GM23338 (cell line): ENCODE measurements around the gene CACNA2D2. TPM values are rescaled to one million over a fixed set of nuclear protein-coding genes. Genes with fewer than 3 reads are reported as not detected.
A peak's percentile ranks its signal among the peaks of the same experiment; 100 is the strongest.

ENCODE experiments used
- ATAC-seq: fragments of 200-7000 bp; cut with Tn5 transposase; 3 replicates; pipeline ENCODE4 v1.9.1; 2020
- DNase-seq: peaks from one replicate; pipeline ENCODE4 v3.0.0-alpha.2; 2015; ENCODE audit warnings: low spot score
- H2AFZ ChIP-seq: fragments of 200-600 bp; sonication (generic); 2 replicates; pipeline ENCODE4 v1.8.0; 2016; ENCODE audit warnings: antibody characterized with exemption, mild to moderate bottlenecking, moderate library complexity
- H3F3A ChIP-seq: fragments of 200-600 bp; sonication (generic); replicated peaks from 2 replicates; pipeline ENCODE4 v1.8.0; 2017; ENCODE audit warnings: antibody characterized with exemption, mixed run types, low read depth
- H3K27ac ChIP-seq: fragments of 200-600 bp; sonication (generic); 2 replicates; pipeline ENCODE4 v1.6.1; 2016; ENCODE audit warnings: low read depth
- H3K27me3 ChIP-seq: fragments of 200-600 bp; sonication (generic); 2 replicates; pipeline ENCODE4 v1.8.0; 2016; ENCODE audit warnings: mild to moderate bottlenecking, mixed run types, moderate library complexity; ENCODE audit not compliant: insufficient read depth
- H3K36me3 ChIP-seq: fragments of 200-600 bp; sonication (generic); 2 replicates; pipeline ENCODE4 v1.8.0; 2016; ENCODE audit warnings: mild to moderate bottlenecking; ENCODE audit not compliant: insufficient read depth
- H3K4me1 ChIP-seq: fragments of 200-600 bp; sonication (generic); 2 replicates; pipeline ENCODE4 v1.8.0; 2016; ENCODE audit warnings: mild to moderate bottlenecking, moderate library complexity; ENCODE audit not compliant: insufficient read depth
- H3K4me2 ChIP-seq: fragments of 200-600 bp; sonication (generic); 2 replicates; pipeline ENCODE4 v1.7.1; 2017; ENCODE audit warnings: mixed run types
- H3K4me3 ChIP-seq: fragments of 200-600 bp; sonication (generic); 2 replicates; pipeline ENCODE4 v1.6.1; 2016; ENCODE audit warnings: mixed run types
- H3K79me2 ChIP-seq: fragments of 200-600 bp; sonication (generic); replicated peaks from 2 replicates; pipeline ENCODE4 v1.8.0; 2017; ENCODE audit warnings: mild to moderate bottlenecking; ENCODE audit not compliant: insufficient read depth
- H3K9me2 ChIP-seq: fragments of 200-600 bp; sonication (generic); 2 replicates; pipeline ENCODE4 v1.8.0; 2017; ENCODE audit not compliant: insufficient read depth
- H4K20me1 ChIP-seq: fragments of 200-600 bp; sonication (generic); replicated peaks from 2 replicates; pipeline ENCODE4 v1.8.0; 2017; ENCODE audit warnings: mild to moderate bottlenecking; ENCODE audit not compliant: insufficient read depth
- H3K27ac Mint-ChIP-seq: 2 replicates; pipeline ENCODE4 v1.8.0; 2020; ENCODE audit warnings: inconsistent platforms, mild to moderate bottlenecking, moderate library complexity, mixed read lengths
- H3K27me3 Mint-ChIP-seq: 3 replicates; pipeline ENCODE4 v1.8.0; 2022; ENCODE audit warnings: low read depth, mild to moderate bottlenecking, moderate library complexity, mixed read lengths, inconsistent platforms; ENCODE audit not compliant: insufficient read depth, poor library complexity
- H3K36me3 Mint-ChIP-seq: 3 replicates; pipeline ENCODE4 v1.8.0; 2021; ENCODE audit warnings: low read depth, mild to moderate bottlenecking, inconsistent platforms, moderate library complexity, mixed read lengths
- H3K4me1 Mint-ChIP-seq: 3 replicates; pipeline ENCODE4 v1.8.0; 2020; ENCODE audit warnings: mild to moderate bottlenecking, inconsistent platforms, mixed read lengths
- H3K4me3 Mint-ChIP-seq: 3 replicates; pipeline ENCODE4 v1.8.0; 2021; ENCODE audit warnings: moderate library complexity, mild to moderate bottlenecking, inconsistent platforms, mixed read lengths
- H3K9me3 Mint-ChIP-seq: 3 replicates; pipeline ENCODE4 v1.8.0; 2020; ENCODE audit warnings: moderate library complexity, mild to moderate bottlenecking, inconsistent platforms, mixed read lengths
- CREB1 ChIP-seq: fragments of 250-450 bp; sonication (Bioruptor Pico); IDR thresholded peaks from 2 replicates; pipeline ENCODE4 v1.5.0; 2020; ENCODE audit warnings: low read depth, mild to moderate bottlenecking, moderate library complexity
- CTCF ChIP-seq, 2 experiments: fragments of 200-600 bp in 1 of 2; sonication (generic) in 1 of 2; conservative IDR thresholded peaks; 2 replicates each; pipeline versions ENCODE4 v1.5.1 to v1.6.1; 2016 to 2017; ENCODE audit warnings: antibody characterized with exemption in 2 of 2, low read depth in 2 of 2, mild to moderate bottlenecking in 2 of 2, moderate library complexity in 1 of 2
- ETS1 ChIP-seq: IDR thresholded peaks from 2 replicates; pipeline ENCODE4 v1.6.1; 2016; ENCODE audit warnings: antibody characterized with exemption
- EZH2 ChIP-seq: fragments of 200-600 bp; sonication (generic); IDR thresholded peaks from one replicate; pipeline ENCODE4 v1.8.0; 2017; ENCODE audit warnings: antibody characterized with exemption, mild to moderate bottlenecking, low read depth; ENCODE audit not compliant: unreplicated experiment
- EZH2phosphoT487 ChIP-seq: fragments of 200-600 bp; sonication (generic); IDR thresholded peaks from one replicate; pipeline ENCODE4 v1.8.1; 2018; ENCODE audit warnings: antibody characterized with exemption; ENCODE audit not compliant: unreplicated experiment
- JUNB ChIP-seq: IDR thresholded peaks from one replicate; pipeline ENCODE4 v1.6.1; 2016; ENCODE audit warnings: antibody characterized with exemption; ENCODE audit not compliant: unreplicated experiment
- NANOG ChIP-seq: IDR thresholded peaks from 2 replicates; pipeline ENCODE4 v1.6.1; 2016; ENCODE audit warnings: antibody characterized with exemption, borderline replicate concordance
- POLR2AphosphoS5 ChIP-seq: IDR thresholded peaks from 2 replicates; pipeline ENCODE4 v1.6.1; 2016; ENCODE audit warnings: antibody characterized with exemption, low read depth
- STAT1 ChIP-seq: IDR thresholded peaks from one replicate; pipeline ENCODE4 v1.6.1; 2016; ENCODE audit warnings: antibody characterized with exemption; ENCODE audit not compliant: unreplicated experiment
- ZNF114 ChIP-seq: fragments of 250-450 bp; sonication (Bioruptor Pico); IDR thresholded peaks from 2 replicates; pipeline ENCODE4 v1.5.0; 2020; ENCODE audit warnings: mild to moderate bottlenecking, moderate library complexity
- ZNF331 ChIP-seq: fragments of 250-450 bp; sonication (Bioruptor Pico); IDR thresholded peaks from 2 replicates; pipeline ENCODE4 v1.5.0; 2020; ENCODE audit warnings: low read depth, mild to moderate bottlenecking, moderate library complexity
- polyA plus RNA-seq: library from polyadenylated mRNA; unstranded; fragments of >200 nt; fragmentation: Nextera tagmentation; extraction: Ambion mirVana; gene quantifications from 2 replicates; pipeline ENCODE4 v1.2.1, GENCODE V29; 2016
- total RNA-seq: library from RNA; depleted of rRNA; stranded (reverse); fragments of >200 nt; shearing (Covaris generic); gene quantifications from 2 replicates; pipeline ENCODE4 v1.2.3, GENCODE V29; 2014
- TF ChIP-seq, protein P1 (sequence below): IDR thresholded peaks from one replicate; pipeline ENCODE4 v1.6.1; 2018; ENCODE audit warnings: antibody characterized with exemption; ENCODE audit not compliant: unreplicated experiment
- TF ChIP-seq, protein P2 (sequence below): fragments of 250-450 bp; sonication (Bioruptor Pico); IDR thresholded peaks from 2 replicates; pipeline ENCODE4 v1.5.0; 2020; ENCODE audit warnings: mild to moderate bottlenecking, moderate library complexity

The CACNA2D2 gene
- total and polyA plus RNA-seq, 2 experiments from 2014 or later: 4.7 to 11.4 TPM

DNA sequence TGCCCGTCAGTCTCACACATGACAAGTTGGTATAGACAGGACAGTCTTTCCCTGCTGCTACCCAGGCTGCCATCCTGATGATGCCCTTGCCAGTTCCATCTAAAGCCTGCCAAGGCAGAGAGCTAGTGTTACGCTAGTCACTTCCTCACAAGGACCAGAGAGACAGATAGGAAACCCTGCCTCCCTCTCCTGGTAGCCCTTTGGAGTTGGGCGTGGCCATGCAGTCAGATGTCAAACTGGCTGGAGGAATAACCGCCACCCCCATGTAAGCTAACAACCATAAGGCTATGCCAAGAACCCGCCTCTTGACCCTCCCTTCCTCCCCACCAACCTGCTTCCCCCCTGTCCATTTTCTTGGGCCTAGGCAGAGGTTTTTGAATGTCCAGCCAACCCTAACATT, 146.9 kb downstream of the CACNA2D2 start:
- no peak overlapping the region for H3K4me2 ChIP-seq

More for the DNA sequence above, 146.9 kb downstream of the CACNA2D2 start:
- no peak overlapping the region for H3K27ac Mint-ChIP-seq
- H3K9me3 Mint-ChIP-seq: no peaks in the 10 kb centered on the region; the same call in 2 of the 3 replicates
- DNase-seq: no peak
- peaks cover 10% of the 10 kb centered on the region; the same call in 1 of the 2 replicates for H3K4me1 ChIP-seq
- H3K36me3 ChIP-seq: no peaks in the 10 kb centered on the region
- H3K9me2 ChIP-seq: no peaks in the 10 kb centered on the region
- peaks cover 21% of the 10 kb centered on the region for H3K79me2 ChIP-seq
- peaks cover 10% of the 10 kb centered on the region for H3K27me3 Mint-ChIP-seq
- H3K27ac ChIP-seq: no peak overlapping the region
- H3F3A ChIP-seq: no peaks in the 10 kb centered on the region
- peaks cover 24% of the 10 kb centered on the region for H4K20me1 ChIP-seq
- no peak overlapping the region for H2AFZ ChIP-seq
- H3K36me3 Mint-ChIP-seq: peaks cover 8% of the 10 kb centered on the region
- H3K4me1 Mint-ChIP-seq: peaks cover 24% of the 10 kb centered on the region
- no peaks in the 10 kb centered on the region for H3K27me3 ChIP-seq
- H3K4me3 ChIP-seq: peak overlapping the region; percentile 75; the same call in 1 of the 2 replicates
- no peak for ATAC-seq
- no peak for TF ChIP-seq NANOG
- no peak for TF ChIP-seq ZNF114 (CRISPR knock-in tag)
- no peak for TF ChIP-seq EZH2
- TF ChIP-seq CTCF (conservative IDR thresholded peaks at IDR 0.05; ENCODE audit: low read depth in 2 of 2): no peak
- no peak for TF ChIP-seq ETS1
- TF ChIP-seq, protein P1, sequence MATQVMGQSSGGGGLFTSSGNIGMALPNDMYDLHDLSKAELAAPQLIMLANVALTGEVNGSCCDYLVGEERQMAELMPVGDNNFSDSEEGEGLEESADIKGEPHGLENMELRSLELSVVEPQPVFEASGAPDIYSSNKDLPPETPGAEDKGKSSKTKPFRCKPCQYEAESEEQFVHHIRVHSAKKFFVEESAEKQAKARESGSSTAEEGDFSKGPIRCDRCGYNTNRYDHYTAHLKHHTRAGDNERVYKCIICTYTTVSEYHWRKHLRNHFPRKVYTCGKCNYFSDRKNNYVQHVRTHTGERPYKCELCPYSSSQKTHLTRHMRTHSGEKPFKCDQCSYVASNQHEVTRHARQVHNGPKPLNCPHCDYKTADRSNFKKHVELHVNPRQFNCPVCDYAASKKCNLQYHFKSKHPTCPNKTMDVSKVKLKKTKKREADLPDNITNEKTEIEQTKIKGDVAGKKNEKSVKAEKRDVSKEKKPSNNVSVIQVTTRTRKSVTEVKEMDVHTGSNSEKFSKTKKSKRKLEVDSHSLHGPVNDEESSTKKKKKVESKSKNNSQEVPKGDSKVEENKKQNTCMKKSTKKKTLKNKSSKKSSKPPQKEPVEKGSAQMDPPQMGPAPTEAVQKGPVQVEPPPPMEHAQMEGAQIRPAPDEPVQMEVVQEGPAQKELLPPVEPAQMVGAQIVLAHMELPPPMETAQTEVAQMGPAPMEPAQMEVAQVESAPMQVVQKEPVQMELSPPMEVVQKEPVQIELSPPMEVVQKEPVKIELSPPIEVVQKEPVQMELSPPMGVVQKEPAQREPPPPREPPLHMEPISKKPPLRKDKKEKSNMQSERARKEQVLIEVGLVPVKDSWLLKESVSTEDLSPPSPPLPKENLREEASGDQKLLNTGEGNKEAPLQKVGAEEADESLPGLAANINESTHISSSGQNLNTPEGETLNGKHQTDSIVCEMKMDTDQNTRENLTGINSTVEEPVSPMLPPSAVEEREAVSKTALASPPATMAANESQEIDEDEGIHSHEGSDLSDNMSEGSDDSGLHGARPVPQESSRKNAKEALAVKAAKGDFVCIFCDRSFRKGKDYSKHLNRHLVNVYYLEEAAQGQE: no peak
- TF ChIP-seq, protein P2, sequence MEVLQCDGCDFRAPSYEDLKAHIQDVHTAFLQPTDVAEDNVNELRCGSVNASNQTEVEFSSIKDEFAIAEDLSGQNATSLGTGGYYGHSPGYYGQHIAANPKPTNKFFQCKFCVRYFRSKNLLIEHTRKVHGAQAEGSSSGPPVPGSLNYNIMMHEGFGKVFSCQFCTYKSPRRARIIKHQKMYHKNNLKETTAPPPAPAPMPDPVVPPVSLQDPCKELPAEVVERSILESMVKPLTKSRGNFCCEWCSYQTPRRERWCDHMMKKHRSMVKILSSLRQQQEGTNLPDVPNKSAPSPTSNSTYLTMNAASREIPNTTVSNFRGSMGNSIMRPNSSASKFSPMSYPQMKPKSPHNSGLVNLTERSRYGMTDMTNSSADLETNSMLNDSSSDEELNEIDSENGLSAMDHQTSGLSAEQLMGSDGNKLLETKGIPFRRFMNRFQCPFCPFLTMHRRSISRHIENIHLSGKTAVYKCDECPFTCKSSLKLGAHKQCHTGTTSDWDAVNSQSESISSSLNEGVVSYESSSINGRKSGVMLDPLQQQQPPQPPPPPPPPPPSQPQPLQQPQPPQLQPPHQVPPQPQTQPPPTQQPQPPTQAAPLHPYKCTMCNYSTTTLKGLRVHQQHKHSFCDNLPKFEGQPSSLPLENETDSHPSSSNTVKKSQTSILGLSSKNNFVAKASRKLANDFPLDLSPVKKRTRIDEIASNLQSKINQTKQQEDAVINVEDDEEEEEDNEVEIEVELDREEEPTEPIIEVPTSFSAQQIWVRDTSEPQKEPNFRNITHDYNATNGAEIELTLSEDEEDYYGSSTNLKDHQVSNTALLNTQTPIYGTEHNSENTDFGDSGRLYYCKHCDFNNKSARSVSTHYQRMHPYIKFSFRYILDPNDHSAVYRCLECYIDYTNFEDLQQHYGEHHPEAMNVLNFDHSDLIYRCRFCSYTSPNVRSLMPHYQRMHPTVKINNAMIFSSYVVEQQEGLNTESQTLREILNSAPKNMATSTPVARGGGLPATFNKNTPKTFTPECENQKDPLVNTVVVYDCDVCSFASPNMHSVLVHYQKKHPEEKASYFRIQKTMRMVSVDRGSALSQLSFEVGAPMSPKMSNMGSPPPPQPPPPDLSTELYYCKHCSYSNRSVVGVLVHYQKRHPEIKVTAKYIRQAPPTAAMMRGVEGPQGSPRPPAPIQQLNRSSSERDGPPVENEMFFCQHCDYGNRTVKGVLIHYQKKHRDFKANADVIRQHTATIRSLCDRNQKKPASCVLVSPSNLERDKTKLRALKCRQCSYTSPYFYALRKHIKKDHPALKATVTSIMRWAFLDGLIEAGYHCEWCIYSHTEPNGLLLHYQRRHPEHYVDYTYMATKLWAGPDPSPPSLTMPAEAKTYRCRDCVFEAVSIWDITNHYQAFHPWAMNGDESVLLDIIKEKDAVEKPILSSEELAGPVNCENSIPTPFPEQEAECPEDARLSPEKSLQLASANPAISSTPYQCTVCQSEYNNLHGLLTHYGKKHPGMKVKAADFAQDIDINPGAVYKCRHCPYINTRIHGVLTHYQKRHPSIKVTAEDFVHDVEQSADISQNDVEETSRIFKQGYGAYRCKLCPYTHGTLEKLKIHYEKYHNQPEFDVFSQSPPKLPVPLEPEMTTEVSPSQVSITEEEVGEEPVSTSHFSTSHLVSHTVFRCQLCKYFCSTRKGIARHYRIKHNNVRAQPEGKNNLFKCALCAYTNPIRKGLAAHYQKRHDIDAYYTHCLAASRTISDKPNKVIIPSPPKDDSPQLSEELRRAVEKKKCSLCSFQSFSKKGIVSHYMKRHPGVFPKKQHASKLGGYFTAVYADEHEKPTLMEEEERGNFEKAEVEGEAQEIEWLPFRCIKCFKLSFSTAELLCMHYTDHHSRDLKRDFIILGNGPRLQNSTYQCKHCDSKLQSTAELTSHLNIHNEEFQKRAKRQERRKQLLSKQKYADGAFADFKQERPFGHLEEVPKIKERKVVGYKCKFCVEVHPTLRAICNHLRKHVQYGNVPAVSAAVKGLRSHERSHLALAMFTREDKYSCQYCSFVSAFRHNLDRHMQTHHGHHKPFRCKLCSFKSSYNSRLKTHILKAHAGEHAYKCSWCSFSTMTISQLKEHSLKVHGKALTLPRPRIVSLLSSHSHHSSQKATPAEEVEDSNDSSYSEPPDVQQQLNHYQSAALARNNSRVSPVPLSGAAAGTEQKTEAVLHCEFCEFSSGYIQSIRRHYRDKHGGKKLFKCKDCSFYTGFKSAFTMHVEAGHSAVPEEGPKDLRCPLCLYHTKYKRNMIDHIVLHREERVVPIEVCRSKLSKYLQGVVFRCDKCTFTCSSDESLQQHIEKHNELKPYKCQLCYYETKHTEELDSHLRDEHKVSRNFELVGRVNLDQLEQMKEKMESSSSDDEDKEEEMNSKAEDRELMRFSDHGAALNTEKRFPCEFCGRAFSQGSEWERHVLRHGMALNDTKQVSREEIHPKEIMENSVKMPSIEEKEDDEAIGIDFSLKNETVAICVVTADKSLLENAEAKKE (CRISPR knock-in tag): no peak
- TF ChIP-seq JUNB: no peak
- no peak for TF ChIP-seq CREB1
- no peak for TF ChIP-seq STAT1
- TF ChIP-seq EZH2phosphoT487: no peak
- no peak for TF ChIP-seq ZNF331 (CRISPR knock-in tag)
- no peak for TF ChIP-seq POLR2AphosphoS5
- no peak overlapping the region; the same call in 2 of the 3 replicates for H3K4me3 Mint-ChIP-seq
